IMR-90 (cell line): ENCODE measurements around the gene KLC3. TPM values are rescaled to one million over a fixed set of nuclear protein-coding genes. Genes with fewer than 3 reads are reported as not detected.

Experiments used
- ATAC-seq: fragments of 200-7000 bp; cut with Tn5 transposase; 2 replicates; pipeline ENCODE4 v1.9.1; 2020; ENCODE audit warnings: low read depth, mild to moderate bottlenecking, moderate library complexity
- BruUV-seq: library from RNA; stranded (reverse); fragments of 400-500 nt; replicated peaks from 2 replicates; lab custom pipeline; 2021; lab: Mats Ljungman, UMichigan
- CTCF ChIA-PET: fragments of 300-600 bp; formaldehyde crosslinking; extraction: SDS; loops from one replicate; lab custom pipeline; 2021; ENCODE audit warnings: antibody characterized with exemption; lab: Yijun Ruan, JAX
- POLR2A ChIA-PET: fragments of 300-600 bp; sonication (Branson Sonifier 250); formaldehyde crosslinking; loops from one replicate; lab custom pipeline; 2022; ENCODE audit warnings: antibody characterized with exemption; ENCODE audit not compliant: unreplicated experiment; lab: Charles Lee
- DNase-seq: peaks from one replicate; pipeline ENCODE4 v3.0.0; 2013
- H2AFZ ChIP-seq: replicated peaks from 2 replicates; pipeline ENCODE3; 2013; ENCODE audit warnings: low read length, mild to moderate bottlenecking; ENCODE audit not compliant: poor library complexity
- H2AK5ac ChIP-seq: 2 replicates; pipeline ENCODE4 v1.6.1; 2013; ENCODE audit warnings: low read depth, low read length, inconsistent platforms
- H2AK9ac ChIP-seq: replicated peaks from 2 replicates; pipeline ENCODE3; 2013; ENCODE audit warnings: mild to moderate bottlenecking, low read depth, low read length, moderate library complexity; ENCODE audit not compliant: poor library complexity
- H2BK120ac ChIP-seq: 2 replicates; pipeline ENCODE4 v1.6.1; 2013; ENCODE audit warnings: low read depth, low read length, inconsistent platforms
- H2BK15ac ChIP-seq: 3 replicates; pipeline ENCODE4 v1.6.1; 2013; ENCODE audit warnings: low read depth, low read length, inconsistent platforms
- H2BK20ac ChIP-seq: 2 replicates; pipeline ENCODE4 v1.6.1; 2013; ENCODE audit warnings: low read depth, mild to moderate bottlenecking, inconsistent platforms, low read length, moderate library complexity
- H2BK5ac ChIP-seq: 2 replicates; pipeline ENCODE4 v1.6.1; 2013; ENCODE audit warnings: mild to moderate bottlenecking, low read depth, low read length, inconsistent platforms; ENCODE audit not compliant: poor library complexity, severe bottlenecking
- H3K14ac ChIP-seq: replicated peaks from 2 replicates; pipeline ENCODE4 v1.6.1; 2013; ENCODE audit warnings: low read depth, low read length, inconsistent platforms
- H3K18ac ChIP-seq: 2 replicates; pipeline ENCODE4 v1.6.1; 2013; ENCODE audit warnings: low read depth, low read length, control low read depth
- H3K23ac ChIP-seq: 2 replicates; pipeline ENCODE4 v1.6.1; 2013; ENCODE audit warnings: low read depth, low read length, inconsistent platforms
- H3K27ac ChIP-seq: 2 replicates; pipeline ENCODE4 v1.5.1; 2013; ENCODE audit warnings: mild to moderate bottlenecking, control low read depth, low read length; ENCODE audit not compliant: insufficient read depth
- H3K27me3 ChIP-seq: 2 replicates; pipeline ENCODE4 v1.6.1; 2013; ENCODE audit warnings: low read length; ENCODE audit not compliant: control insufficient read depth, insufficient read depth
- H3K36me3 ChIP-seq: 2 replicates; pipeline ENCODE4 v1.6.1; 2013; ENCODE audit warnings: low read length, mixed read lengths; ENCODE audit not compliant: control insufficient read depth, insufficient read depth
- H3K4ac ChIP-seq: 2 replicates; pipeline ENCODE4 v1.6.1; 2013; ENCODE audit warnings: low read depth, low read length, inconsistent platforms
- H3K4me1 ChIP-seq: 2 replicates; pipeline ENCODE4 v1.6.1; 2013; ENCODE audit warnings: low read length, mixed read lengths; ENCODE audit not compliant: control insufficient read depth, insufficient read depth
- H3K4me2 ChIP-seq: 2 replicates; pipeline ENCODE4 v1.6.1; 2013; ENCODE audit warnings: low read depth, mild to moderate bottlenecking, control low read depth, low read length, moderate library complexity
- H3K4me3 ChIP-seq: 2 replicates; pipeline ENCODE4 v1.5.1; 2013; ENCODE audit warnings: low read depth, mild to moderate bottlenecking, control low read depth, low read length, moderate library complexity; ENCODE audit not compliant: insufficient read depth
- H3K56ac ChIP-seq: 2 replicates; pipeline ENCODE4 v1.6.1; 2013; ENCODE audit warnings: low read length, inconsistent platforms; ENCODE audit not compliant: insufficient read depth; ENCODE audit errors: extremely low read depth
- H3K79me1 ChIP-seq, 2 experiments: 2 replicates each; pipeline ENCODE4 v1.6.1; 2013; ENCODE audit warnings: low read length in 2 of 2, inconsistent platforms in 1 of 2, low read depth in 1 of 2
- H3K9ac ChIP-seq: 2 replicates; pipeline ENCODE4 v1.6.1; 2013; ENCODE audit warnings: low read depth, low read length, control low read depth
- H3K9me1 ChIP-seq: 2 replicates; pipeline ENCODE4 v1.6.1; 2013; ENCODE audit warnings: low read length, inconsistent platforms; ENCODE audit not compliant: insufficient read depth
- H3K9me3 ChIP-seq: 2 replicates; pipeline ENCODE4 v1.6.1; 2013; ENCODE audit warnings: low read length; ENCODE audit not compliant: control insufficient read depth, insufficient read depth
- H4K20me1 ChIP-seq: 2 replicates; pipeline ENCODE4 v1.6.1; 2013; ENCODE audit warnings: low read length, inconsistent platforms; ENCODE audit not compliant: insufficient read depth
- H4K5ac ChIP-seq: 2 replicates; pipeline ENCODE4 v1.6.1; 2013; ENCODE audit warnings: mild to moderate bottlenecking, low read depth, low read length, control low read depth
- H4K8ac ChIP-seq, 2 experiments: 2 replicates each; pipeline ENCODE4 v1.6.1; 2013; ENCODE audit warnings: low read depth in 2 of 2, low read length in 2 of 2, control low read depth in 1 of 2, inconsistent platforms in 1 of 2
- H4K91ac ChIP-seq: 2 replicates; pipeline ENCODE4 v1.6.1; 2013; ENCODE audit warnings: low read depth, low read length, inconsistent platforms; ENCODE audit not compliant: insufficient read depth
- WGBS, 2 experiments: methylation state at CpG; one replicate each; pipeline versions ENCODE4 v1.1.5 to v1.1.7; 2013; ENCODE audit warnings: missing lambda C conversion rate in 2 of 2; ENCODE audit not compliant: insufficient read length in 1 of 2; ENCODE audit errors: extremely low coverage in 2 of 2; 5-methylcytosine and 5-hydroxymethylcytosine counted together
- dilution Hi-C: fragments of 300-500 bp; cut with HindIII; formaldehyde crosslinking; loops from one replicate; pipeline ENCODE4 v1.14.3; 2018; ENCODE audit warnings: low sequenced_read_pairs; ENCODE audit not compliant: unreplicated experiment
- in situ Hi-C: fragments of 300-500 bp; cut with MboI; formaldehyde crosslinking; loops from 3 replicates; pipeline ENCODE4 v1.14.3; 2019; ENCODE audit warnings: low sequenced_read_pairs, inconsistent platforms, mixed read lengths
- intact Hi-C: fragments of 100-400 bp; cut with micrococcal nuclease; formaldehyde crosslinking; loops from 2 replicates; pipeline ENCODE4 v1.10.0; 2022
- polyA plus RNA-seq, 3 experiments: library from polyadenylated mRNA; depleted of rRNA; stranded (reverse); fragments of >200 nt; gene quantifications; 2 replicates each; pipeline ENCODE4 v1.2.3, GENCODE V29; 2012; ENCODE audit warnings: low replicate concordance in 1 of 3
- total RNA-seq: library from RNA; depleted of rRNA; stranded (reverse); fragments of >200 nt; gene quantifications from 2 replicates; pipeline ENCODE4 v1.2.3, GENCODE V29; 2012
- TF ChIP-seq, protein P1 (sequence below): conservative IDR thresholded peaks from 2 replicates; pipeline ENCODE4 v1.5.1; 2012; ENCODE audit warnings: mild to moderate bottlenecking, low read depth, low read length, improper control_type of control experiment

The KLC3 gene
- total and polyA plus RNA-seq, 2 of the 4 experiments (the other 2 are of a cell fraction) = 0.14 to 0.18 TPM

DNA sequence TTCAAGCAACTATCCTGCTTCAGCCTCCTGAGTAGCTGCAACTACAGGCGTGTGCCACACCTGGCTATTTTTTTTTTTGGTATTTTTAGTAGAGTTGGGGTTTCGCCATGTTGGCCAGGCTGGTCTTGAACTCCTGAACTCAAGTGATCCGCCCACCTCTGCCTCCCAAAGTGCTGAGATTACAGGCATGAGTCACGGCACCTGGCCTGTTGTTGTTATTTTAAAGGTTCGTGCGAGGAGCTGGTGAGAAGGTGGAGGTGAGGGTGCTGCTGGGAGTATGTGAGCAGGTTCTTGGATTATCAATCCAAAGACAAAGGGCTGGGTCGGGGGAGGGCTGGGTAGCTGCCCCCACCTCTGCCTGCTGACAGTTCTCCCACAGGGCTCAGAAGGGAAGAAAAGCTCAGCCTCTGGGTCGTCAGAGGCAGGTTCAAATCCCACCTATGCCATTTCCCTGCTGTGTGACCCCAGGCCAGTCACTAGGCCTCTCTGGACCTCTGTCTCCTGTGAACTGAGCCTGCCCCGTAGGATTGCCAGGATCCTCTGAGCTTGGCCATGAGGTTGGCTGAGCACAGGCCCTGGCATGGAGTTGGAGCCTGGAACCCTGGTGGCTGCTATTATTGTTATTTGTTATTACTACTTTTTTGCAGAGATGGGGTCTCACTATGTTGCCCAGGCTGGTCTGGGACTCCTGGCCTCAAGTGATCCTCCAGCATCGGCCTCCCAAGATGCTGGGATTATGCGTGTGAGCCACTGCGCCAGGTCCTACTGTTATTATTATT is 19.4 kb upstream of the KLC3 start:
- in situ Hi-C loops = no loop called here
- H3K14ac ChIP-seq = no peak overlapping the region
- H4K5ac ChIP-seq = no peak overlapping the region
- no peak overlapping the region for H3K4me3 ChIP-seq
- no peak overlapping the region for H4K91ac ChIP-seq
- H3K18ac ChIP-seq = no peak overlapping the region
- intact Hi-C loops = no loop called here
- no peak overlapping the region for H3K27ac ChIP-seq
- H3K56ac ChIP-seq = no peak overlapping the region
- H3K9me1 ChIP-seq = no peaks in the 10 kb centered on the region
- ATAC-seq (no peak), DNase-seq (no peak)
- no peaks in the 10 kb centered on the region for H3K4me1 ChIP-seq
- H2BK5ac ChIP-seq = no peak overlapping the region
- H3K9ac ChIP-seq = no peak overlapping the region
- H3K4me2 ChIP-seq = no peak overlapping the region
- no peak overlapping the region for H2AK9ac ChIP-seq
- TF ChIP-seq, protein P1, sequence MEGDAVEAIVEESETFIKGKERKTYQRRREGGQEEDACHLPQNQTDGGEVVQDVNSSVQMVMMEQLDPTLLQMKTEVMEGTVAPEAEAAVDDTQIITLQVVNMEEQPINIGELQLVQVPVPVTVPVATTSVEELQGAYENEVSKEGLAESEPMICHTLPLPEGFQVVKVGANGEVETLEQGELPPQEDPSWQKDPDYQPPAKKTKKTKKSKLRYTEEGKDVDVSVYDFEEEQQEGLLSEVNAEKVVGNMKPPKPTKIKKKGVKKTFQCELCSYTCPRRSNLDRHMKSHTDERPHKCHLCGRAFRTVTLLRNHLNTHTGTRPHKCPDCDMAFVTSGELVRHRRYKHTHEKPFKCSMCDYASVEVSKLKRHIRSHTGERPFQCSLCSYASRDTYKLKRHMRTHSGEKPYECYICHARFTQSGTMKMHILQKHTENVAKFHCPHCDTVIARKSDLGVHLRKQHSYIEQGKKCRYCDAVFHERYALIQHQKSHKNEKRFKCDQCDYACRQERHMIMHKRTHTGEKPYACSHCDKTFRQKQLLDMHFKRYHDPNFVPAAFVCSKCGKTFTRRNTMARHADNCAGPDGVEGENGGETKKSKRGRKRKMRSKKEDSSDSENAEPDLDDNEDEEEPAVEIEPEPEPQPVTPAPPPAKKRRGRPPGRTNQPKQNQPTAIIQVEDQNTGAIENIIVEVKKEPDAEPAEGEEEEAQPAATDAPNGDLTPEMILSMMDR = no peak
- dilution Hi-C loops = no loop called here
- no TSS peak for BruUV-seq
- WGBS, 2 experiments = no CpG with 5 or more reads among the region's 12 CpGs
- H3K23ac ChIP-seq = no peak overlapping the region
- ChIA-PET CTCF (no interaction called here), POLR2A (no interaction called here)
- no peak overlapping the region for H2BK120ac ChIP-seq
- no peak overlapping the region for H2BK20ac ChIP-seq
- peaks cover 32% of the 10 kb centered on the region for H3K27me3 ChIP-seq
- no peak overlapping the region for H3K4ac ChIP-seq
- no peak overlapping the region for H2AK5ac ChIP-seq
- H2BK15ac ChIP-seq = no peak overlapping the region
- H3K9me3 ChIP-seq = no peaks in the 10 kb centered on the region
- no peak overlapping the region for H4K8ac ChIP-seq
- no peaks in the 10 kb centered on the region for H3K36me3 ChIP-seq
- no peak overlapping the region for H2AFZ ChIP-seq
- H4K20me1 ChIP-seq = no peaks in the 10 kb centered on the region
- no peaks in the 10 kb centered on the region for H3K79me1 ChIP-seq
